Endometrial microvascular endothelial cells (primary cell): ENCODE measurements around the gene KIAA2012. TPM values are rescaled to one million over a fixed set of nuclear protein-coding genes. Genes with fewer than 3 reads are reported as not detected.

Experiments
- in situ Hi-C: cut with HindIII; loops from 2 replicates; pipeline ENCODE4 v1.10.0; 2017; ENCODE audit warnings: low sequenced_read_pairs, low pct_unique_long_range_greater_than_20kb; ENCODE audit errors: inconsistent ontology term
- total RNA-seq: library from RNA; depleted of rRNA; stranded (reverse); fragments of >200 nt; gene quantifications from one replicate; pipeline ENCODE4 v1.2.3, GENCODE V29; 2015; ENCODE audit errors: inconsistent ontology term

KIAA2012 gene
- total RNA-seq, 1 donor from 2014 or later: not detected

DNA sequence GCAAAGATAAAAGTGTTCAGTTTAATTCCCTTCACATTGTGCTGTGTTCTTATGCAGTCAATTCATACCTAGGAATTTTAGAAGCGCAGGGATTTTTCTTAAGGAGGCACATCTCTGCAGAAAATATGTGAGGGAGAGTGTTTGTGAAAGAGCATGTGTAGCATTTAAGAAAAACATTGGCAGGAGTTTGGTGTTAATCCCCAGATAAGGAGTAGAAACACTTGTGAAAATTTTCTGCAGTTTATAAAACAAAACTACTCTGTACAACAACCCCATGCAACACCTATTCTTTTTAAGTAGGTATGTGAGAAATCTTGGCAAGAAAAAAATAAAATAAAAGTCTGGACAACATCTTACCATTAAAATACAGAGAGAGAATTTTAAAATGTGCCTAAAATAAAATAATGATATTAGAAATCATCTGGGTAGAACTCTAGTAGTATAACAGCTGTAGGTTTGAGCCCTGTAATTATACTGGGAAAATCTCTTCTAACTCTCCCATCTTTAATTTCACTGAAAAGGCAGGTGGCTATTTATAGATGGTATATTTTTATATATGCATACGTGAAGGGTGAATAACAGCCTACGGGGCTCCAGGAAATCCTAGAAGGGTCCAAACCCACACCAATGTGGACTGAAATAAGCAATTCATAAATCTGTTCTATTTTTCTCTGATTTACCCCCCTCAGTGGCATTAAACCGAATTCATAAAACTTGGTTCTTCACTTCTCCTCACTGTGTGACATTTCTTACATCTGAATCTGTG is 32.8 kb upstream of the KIAA2012 start:
- in situ Hi-C loops: no loop called here

- in situ Hi-C loops: no loop called here
Measured at GRCh38 chr2:202042444-202042843, 30.6 kb upstream of the KIAA2012 start.

DNA sequence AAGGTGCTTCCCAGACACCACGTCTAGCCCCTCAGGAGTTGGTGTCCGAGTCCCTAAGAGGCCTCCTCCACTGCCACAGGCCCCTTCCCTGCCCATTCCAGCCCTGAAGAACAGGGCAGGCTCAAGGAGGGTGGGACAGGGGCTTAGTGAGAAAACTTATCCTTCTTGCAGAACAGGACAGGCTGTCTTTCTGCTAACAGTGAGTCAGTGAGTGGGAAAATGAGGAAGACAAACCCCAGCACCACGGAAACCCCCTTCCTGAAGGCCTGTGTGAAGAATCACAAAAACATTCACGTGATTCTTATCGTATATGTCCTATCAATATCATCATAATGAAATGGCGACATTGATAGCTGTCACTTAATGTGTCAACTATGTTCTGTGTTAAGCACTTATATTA is 29.6 kb upstream of the KIAA2012 start:
- in situ Hi-C loops: no loop called here

- in situ Hi-C loops: no loop called here
Measured at GRCh38 chr2:202044777-202045176, 28.3 kb upstream of the KIAA2012 start.

- in situ Hi-C loops: no loop called here
Measured at GRCh38 chr2:202046572-202046971, 26.5 kb upstream of the KIAA2012 start.

DNA sequence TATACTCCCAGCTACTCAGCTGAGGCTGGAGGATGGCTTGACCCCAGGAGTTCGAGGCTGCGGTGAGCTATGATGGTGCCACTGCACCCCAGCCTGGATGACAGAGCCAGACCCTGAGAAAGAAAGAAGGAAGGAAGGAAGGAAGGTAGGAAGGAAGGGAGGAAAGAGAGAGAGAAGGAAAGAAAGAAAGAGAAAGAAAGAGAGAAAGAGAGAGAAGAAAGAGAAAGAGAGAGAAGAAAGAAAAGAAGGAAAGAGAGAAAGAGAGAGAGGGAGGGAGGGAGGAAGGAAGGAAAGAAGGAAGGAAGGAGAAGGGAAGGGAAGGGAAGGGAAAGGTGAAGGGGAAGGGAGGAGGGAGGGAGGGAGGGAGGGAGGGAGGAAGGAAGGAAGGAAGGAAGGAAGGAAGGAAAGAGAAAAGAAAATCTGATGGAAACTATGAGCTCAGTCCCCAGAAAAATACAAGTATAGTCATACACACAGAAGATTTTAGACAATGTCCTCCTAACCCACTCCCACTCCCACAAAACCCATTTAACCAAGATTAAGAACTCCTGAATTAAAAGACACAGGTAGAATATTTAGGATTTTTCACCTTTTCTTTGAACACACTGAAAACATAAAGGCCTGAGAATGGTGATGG is 23.8 kb upstream of the KIAA2012 start:
- in situ Hi-C loops: no loop called here

DNA sequence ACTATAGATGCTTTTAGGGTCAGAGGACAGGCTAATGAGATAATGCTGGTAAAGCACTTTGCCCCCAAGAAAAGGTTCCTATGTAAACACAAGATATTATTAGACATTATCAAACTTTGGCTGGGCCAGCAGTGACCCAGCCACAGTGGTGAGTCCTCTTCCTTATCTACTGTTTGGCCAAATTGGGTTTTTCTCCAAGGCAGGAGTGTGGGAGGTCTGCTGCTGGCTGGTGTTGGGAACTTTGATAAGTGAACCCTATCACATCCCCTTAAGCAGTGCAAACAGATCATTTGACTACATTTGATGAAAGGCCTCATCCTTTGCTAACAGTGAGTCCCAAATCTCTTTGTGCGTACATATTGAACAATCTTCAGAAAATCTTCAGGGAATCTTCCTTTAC is 23.2 kb upstream of the KIAA2012 start:
- in situ Hi-C loops: no loop called here

DNA sequence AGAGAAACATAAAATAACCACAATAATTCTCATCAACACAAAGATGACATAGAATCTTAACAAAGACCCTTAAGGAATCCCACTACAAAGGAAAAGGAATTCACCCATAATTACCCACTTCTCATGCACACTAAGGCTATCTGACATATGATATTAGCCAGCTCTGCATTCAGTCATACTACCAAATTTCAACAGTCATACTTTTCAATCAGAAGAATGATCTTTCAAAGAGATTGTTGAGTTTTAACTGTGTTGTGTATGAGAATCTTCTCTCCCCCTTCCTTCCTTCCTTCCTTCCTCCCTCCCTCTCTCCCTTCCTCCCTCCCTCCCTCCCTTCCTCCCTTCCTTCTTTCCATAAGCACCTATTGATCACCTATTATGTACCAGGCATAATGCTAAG is 22.4 kb upstream of the KIAA2012 start:
- in situ Hi-C loops: no loop called here

GRCh38 chr2:202051499-202052161 is 21.4 kb upstream of the KIAA2012 start:
- in situ Hi-C loops: no loop called here

DNA sequence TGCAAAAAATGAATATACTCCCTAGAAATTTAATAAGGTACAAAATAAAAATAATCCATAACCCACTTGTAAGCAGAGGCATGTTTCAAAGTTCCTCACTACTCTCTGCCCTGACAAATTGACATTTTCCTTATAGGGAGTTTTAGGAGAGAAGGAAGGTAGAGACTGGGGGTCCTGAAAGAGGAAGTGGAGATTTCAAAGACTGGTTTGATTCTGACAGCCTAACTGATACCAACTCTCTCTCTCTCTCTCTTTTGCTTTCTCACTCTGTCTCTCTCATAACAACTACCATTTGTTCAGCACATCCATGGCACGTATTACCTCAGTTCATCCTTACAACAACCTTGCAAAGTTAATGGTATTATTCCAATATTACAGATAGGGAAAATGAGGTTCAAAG is 20.8 kb upstream of the KIAA2012 start:
- in situ Hi-C loops: no loop called here

- in situ Hi-C loops: no loop called here
Measured at GRCh38 chr2:202054679-202055078, 18.4 kb upstream of the KIAA2012 start.

DNA sequence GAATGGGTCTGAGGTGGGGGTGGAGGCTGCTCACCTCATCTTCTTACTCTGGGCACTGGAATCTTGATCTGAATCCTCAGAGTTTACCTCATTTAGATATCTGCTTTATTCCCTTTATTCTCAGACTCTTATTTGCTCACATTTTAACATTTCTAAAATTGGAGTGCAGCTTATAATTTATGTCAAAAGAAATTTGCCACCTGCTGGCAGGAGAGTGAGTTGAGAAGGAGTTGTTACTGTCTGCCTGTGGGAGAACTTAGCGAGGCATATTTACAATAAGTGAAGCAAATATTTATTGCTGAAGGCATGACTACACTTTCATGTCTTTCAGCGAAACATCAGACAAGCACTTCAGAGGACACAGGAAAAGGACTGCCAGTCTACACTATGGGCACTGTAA is 16.4 kb upstream of the KIAA2012 start:
- in situ Hi-C loops: no loop called here

- in situ Hi-C loops: no loop called here
Measured at GRCh38 chr2:202060218-202060617, 12.8 kb upstream of the KIAA2012 start.

DNA sequence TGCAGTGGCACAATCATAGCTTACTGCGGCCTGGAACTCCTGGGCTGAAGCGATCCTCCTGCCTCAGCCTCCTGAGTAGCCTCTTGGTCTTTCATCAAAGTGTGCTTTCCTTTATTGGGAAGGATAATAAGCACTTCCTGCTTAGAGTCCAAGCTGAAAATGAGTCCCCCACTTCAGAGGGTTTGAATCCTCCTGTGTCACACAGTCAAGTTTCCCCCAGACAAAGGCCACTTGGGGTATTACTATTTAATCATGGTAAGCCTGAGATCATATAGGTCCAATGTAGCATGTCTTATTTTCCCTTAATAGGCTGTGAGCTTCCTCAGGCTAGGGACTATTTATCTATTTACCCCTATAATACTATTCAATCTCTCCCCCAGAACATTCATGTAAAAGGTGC is 11.4 kb upstream of the KIAA2012 start:
- in situ Hi-C loops: no loop called here

- in situ Hi-C loops: no loop called here
Measured at GRCh38 chr2:202064171-202064880, 8.7 kb upstream of the KIAA2012 start.

GRCh38 chr2:202064881-202065230 is 8.2 kb upstream of the KIAA2012 start:
- in situ Hi-C loops: no loop called here

DNA sequence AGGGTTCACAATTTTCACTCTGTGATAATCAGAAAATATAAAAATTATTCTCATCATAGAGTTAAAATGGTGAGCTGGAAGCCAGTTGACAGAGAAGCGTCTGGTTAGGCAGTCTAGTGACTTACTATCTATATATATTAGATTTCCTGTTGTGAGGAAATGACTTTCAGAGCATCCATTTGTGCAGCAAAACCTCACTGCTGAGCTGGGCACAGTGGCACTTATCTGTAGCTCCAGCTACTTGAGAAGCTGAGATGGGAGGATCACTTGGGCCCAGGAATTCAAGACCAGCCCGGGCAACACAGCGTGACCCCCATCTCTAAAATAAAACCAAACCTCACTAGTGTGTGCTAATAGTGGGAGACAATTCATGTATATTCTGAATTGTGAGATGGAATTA is 7.2 kb upstream of the KIAA2012 start:
- in situ Hi-C loops: no loop called here

GRCh38 chr2:202066875-202067274 is 6.2 kb upstream of the KIAA2012 start:
- in situ Hi-C loops: no loop called here

GRCh38 chr2:202067589-202067988 is 5.5 kb upstream of the KIAA2012 start:
- in situ Hi-C loops: no loop called here
